Measurements from ENCODE around the gene AKAP17A. TPM values are rescaled to one million over a fixed set of nuclear protein-coding genes. Genes with fewer than 3 reads are reported as not detected.
"Not testable (repeated sequence)": the region's sequence is repeated elsewhere in the genome, so short reads cannot be mapped to it uniquely, and the experiment has no call there.

Gene AKAP17A
- total RNA-seq, 1 donor from 2014 or later = 34.3 TPM

DNA sequence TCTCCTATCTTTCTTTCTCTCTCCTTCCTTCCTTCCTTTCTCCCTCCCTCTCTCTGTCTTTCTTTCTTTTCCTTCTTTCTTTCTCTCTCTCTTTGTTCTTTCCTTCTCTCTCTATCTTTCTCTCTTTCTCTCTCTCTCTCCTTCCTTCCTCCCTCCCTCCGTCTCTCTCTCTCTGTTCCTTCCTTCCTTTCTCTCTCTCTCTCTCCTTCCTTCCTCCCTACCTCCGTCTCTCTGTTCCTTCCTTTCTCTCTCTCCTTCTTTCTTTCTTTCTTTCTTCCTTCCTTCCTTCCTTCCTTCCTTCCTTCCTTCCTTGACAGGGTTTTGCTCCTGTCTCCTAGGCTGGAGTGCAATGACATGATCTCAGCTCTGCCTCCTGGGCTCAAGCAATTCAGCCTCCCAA, 30.2 kb upstream of the AKAP17A start:
- H3K4me3 Mint-ChIP-seq (ENCODE audit: unreplicated experiment) = no peak overlapping the region
- H3K36me3 Mint-ChIP-seq (ENCODE audit: low read depth) = no peaks in the 10 kb centered on the region
- TF ChIP-seq CTCF (IDR thresholded peaks at IDR 0.05) = no peak
- H3K27me3 Mint-ChIP-seq (ENCODE audit: low read depth) = peaks cover 42% of the 10 kb centered on the region
- no peak overlapping the region for H3K27ac Mint-ChIP-seq (ENCODE audit: unreplicated experiment)
- H3K4me1 Mint-ChIP-seq (ENCODE audit: low read depth) = no peaks in the 10 kb centered on the region
- no peak for DNase-seq (ENCODE audit: low spot score)
- H3K9me3 Mint-ChIP-seq (ENCODE audit: low read depth) = no peaks in the 10 kb centered on the region

GRCh38 chrX:1564077-1564476, 27.3 kb upstream of the AKAP17A start:
- not testable (repeated sequence) for H3K4me1 Mint-ChIP-seq (ENCODE audit: low read depth); DNase-seq (ENCODE audit: low spot score); H3K4me3 Mint-ChIP-seq (ENCODE audit: unreplicated experiment); H3K27ac Mint-ChIP-seq (ENCODE audit: unreplicated experiment); H3K36me3 Mint-ChIP-seq (ENCODE audit: low read depth); H3K9me3 Mint-ChIP-seq (ENCODE audit: low read depth)
- peaks cover 35% of the 10 kb centered on the region for H3K27me3 Mint-ChIP-seq (ENCODE audit: low read depth)

DNA sequence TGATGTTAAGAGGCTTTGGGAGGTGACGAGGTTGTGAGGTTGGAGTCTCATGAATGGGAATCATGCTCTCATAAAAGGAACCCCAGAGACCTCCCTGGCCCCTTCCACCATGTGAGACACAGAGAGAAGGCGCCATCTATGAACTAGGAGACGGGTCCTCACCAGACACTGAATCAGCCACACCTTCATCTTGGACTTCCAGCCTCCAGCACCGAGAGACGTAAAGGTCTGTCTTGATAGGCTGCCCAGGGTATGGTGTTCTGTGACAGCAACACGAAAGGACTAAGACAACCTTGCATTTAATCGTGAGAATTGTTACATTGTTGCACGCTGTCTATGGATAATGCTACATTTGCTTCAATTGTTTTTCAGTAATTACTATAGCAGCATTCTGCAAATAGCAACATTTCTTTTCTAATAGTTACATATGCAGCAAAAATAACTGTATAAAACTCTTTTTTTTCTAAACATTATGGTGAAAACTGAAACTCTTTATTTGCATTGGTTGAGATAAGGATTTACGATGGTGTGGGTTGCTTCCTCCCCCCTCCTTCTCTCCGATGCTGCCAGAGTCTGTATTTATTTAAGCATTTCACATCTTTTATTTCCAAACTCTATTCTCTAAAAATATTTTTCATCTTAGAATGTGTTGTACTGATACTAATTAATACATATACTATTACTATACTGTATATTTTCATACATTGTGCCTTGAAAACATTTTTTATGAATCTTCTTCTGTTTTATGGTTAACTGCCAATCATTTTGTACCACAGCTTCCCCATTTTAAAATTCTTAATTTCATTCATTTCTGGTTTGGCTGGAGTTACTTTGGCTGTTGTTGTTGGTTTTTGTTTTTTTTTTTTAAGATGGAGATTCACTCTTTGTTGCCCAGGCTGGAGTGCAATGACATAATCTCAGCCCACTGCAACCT, 26.4 kb upstream of the AKAP17A start:
- TF ChIP-seq CTCF (IDR thresholded peaks at IDR 0.05) = no peak
- Mint-ChIP-seq H3K9me3 (ENCODE audit: low read depth) (no peaks in the 10 kb centered on the region), H3K36me3 (ENCODE audit: low read depth) (peaks cover 3% of the 10 kb centered on the region), H3K27ac (ENCODE audit: unreplicated experiment) (no peak overlapping the region), H3K4me3 (ENCODE audit: unreplicated experiment) (no peak overlapping the region), H3K27me3 (ENCODE audit: low read depth) (peaks cover 34% of the 10 kb centered on the region), H3K4me1 (ENCODE audit: low read depth) (no peaks in the 10 kb centered on the region)
- no peak for DNase-seq (ENCODE audit: low spot score)

- not testable (repeated sequence) for DNase-seq (ENCODE audit: low spot score); H3K4me1 Mint-ChIP-seq (ENCODE audit: low read depth); H3K27ac Mint-ChIP-seq (ENCODE audit: unreplicated experiment)
Observed at GRCh38 chrX:1574181-1574580, 17.2 kb upstream of the AKAP17A start.

GRCh38 chrX:1576201-1576992, 15.0 kb upstream of the AKAP17A start:
- Mint-ChIP-seq H3K36me3 (ENCODE audit: low read depth) (no peaks in the 10 kb centered on the region), H3K27ac (ENCODE audit: unreplicated experiment) (no peak overlapping the region), H3K4me1 (ENCODE audit: low read depth) (no peaks in the 10 kb centered on the region), H3K4me3 (ENCODE audit: unreplicated experiment) (no peak overlapping the region), H3K27me3 (ENCODE audit: low read depth) (no peaks in the 10 kb centered on the region), H3K9me3 (ENCODE audit: low read depth) (no peaks in the 10 kb centered on the region)
- no peak for TF ChIP-seq CTCF (IDR thresholded peaks at IDR 0.05)
- DNase-seq (ENCODE audit: low spot score) = no peak

More at GRCh38 chrX:1574181-1574580, 17.2 kb upstream of the AKAP17A start:
- H3K27me3 Mint-ChIP-seq (ENCODE audit: low read depth); H3K9me3 Mint-ChIP-seq (ENCODE audit: low read depth); H3K4me3 Mint-ChIP-seq (ENCODE audit: unreplicated experiment); H3K36me3 Mint-ChIP-seq (ENCODE audit: low read depth): not testable (repeated sequence)

GRCh38 chrX:1577845-1578244, 13.6 kb upstream of the AKAP17A start:
- no peak overlapping the region for H3K27ac Mint-ChIP-seq (ENCODE audit: unreplicated experiment)
- no peaks in the 10 kb centered on the region for H3K27me3 Mint-ChIP-seq (ENCODE audit: low read depth)
- peaks cover under 1% of the 10 kb centered on the region for H3K4me1 Mint-ChIP-seq (ENCODE audit: low read depth)
- H3K9me3 Mint-ChIP-seq (ENCODE audit: low read depth) = no peaks in the 10 kb centered on the region
- H3K36me3 Mint-ChIP-seq (ENCODE audit: low read depth) = no peaks in the 10 kb centered on the region
- no peak for DNase-seq (ENCODE audit: low spot score)
- no peak for TF ChIP-seq CTCF (IDR thresholded peaks at IDR 0.05)
- H3K4me3 Mint-ChIP-seq (ENCODE audit: unreplicated experiment) = no peak overlapping the region

All from chondrocyte (in vitro differentiated cells).